Measurements from ENCODE around the gene RREB1. TPM values are rescaled to one million over a fixed set of nuclear protein-coding genes. Genes with fewer than 3 reads are reported as not detected.
A peak's percentile ranks its signal among the peaks of the same experiment; 100 is the strongest.

Gene RREB1
- total RNA-seq, 1 experiment from 2014 or later, result 16.2 TPM

- no peak for DNase-seq (ENCODE audit: low read depth)
Observed at GRCh38 chr6:7222197-7222596, 114.4 kb downstream of the RREB1 start.

- DNase-seq (ENCODE audit: low read depth), result no peak
Observed at GRCh38 chr6:7224731-7225130, 117.0 kb downstream of the RREB1 start.

GRCh38 chr6:7228662-7229375 is 121.1 kb downstream of the RREB1 start:
- DNase-seq (ENCODE audit: low read depth), result no peak

- no peak for DNase-seq (ENCODE audit: low read depth)
Observed at GRCh38 chr6:7229376-7230326, 121.9 kb downstream of the RREB1 start.

GRCh38 chr6:7230327-7230691 is 122.5 kb downstream of the RREB1 start:
- DNase-seq (ENCODE audit: low read depth), result no peak

GRCh38 chr6:7230956-7231713 is 123.4 kb downstream of the RREB1 start:
- DNase-seq (ENCODE audit: low read depth), result no peak

GRCh38 chr6:7232351-7232750 is 124.6 kb downstream of the RREB1 start:
- no peak for DNase-seq (ENCODE audit: low read depth)

GRCh38 chr6:7234547-7234946 is 126.8 kb downstream of the RREB1 start:
- DNase-seq (ENCODE audit: low read depth), result no peak

GRCh38 chr6:7235712-7236305 is 128.0 kb downstream of the RREB1 start:
- no peak for DNase-seq (ENCODE audit: low read depth)

GRCh38 chr6:7236306-7237209 is 128.8 kb downstream of the RREB1 start:
- DNase-seq (ENCODE audit: low read depth), result peak; percentile 20

GRCh38 chr6:7237653-7238188 is 130.0 kb downstream of the RREB1 start:
- no peak for DNase-seq (ENCODE audit: low read depth)

- DNase-seq (ENCODE audit: low read depth), result no peak
Observed at GRCh38 chr6:7238526-7238899, 130.8 kb downstream of the RREB1 start.

- peak; percentile 78 for DNase-seq (ENCODE audit: low read depth)
Observed at GRCh38 chr6:7238900-7239589, 131.3 kb downstream of the RREB1 start.

- no peak for DNase-seq (ENCODE audit: low read depth)
Observed at GRCh38 chr6:7239590-7239948, 131.8 kb downstream of the RREB1 start.

GRCh38 chr6:7240351-7240750 is 132.6 kb downstream of the RREB1 start:
- no peak for DNase-seq (ENCODE audit: low read depth)

- DNase-seq (ENCODE audit: low read depth), result no peak
Observed at GRCh38 chr6:7241160-7241559, 133.4 kb downstream of the RREB1 start.

GRCh38 chr6:7241709-7242645 is 134.2 kb downstream of the RREB1 start:
- DNase-seq (ENCODE audit: low read depth), result peak; percentile 53

- no peak for DNase-seq (ENCODE audit: low read depth)
Observed at GRCh38 chr6:7242835-7243178, 135.0 kb downstream of the RREB1 start.

Measured in M059J (cell line).